Mesothelial cell of epicardium (in vitro differentiated cells): ENCODE results near the gene METTL3. TPM values are rescaled to one million over a fixed set of nuclear protein-coding genes. Genes with fewer than 3 reads are reported as not detected.
A peak's percentile ranks its signal among the peaks of the same experiment; 100 is the strongest.

Source experiments
- DNase-seq, 2 experiments: peaks; one replicate each; pipeline ENCODE4 v3.0.0; 2021; ENCODE audit warnings: low spot score in 2 of 2; ENCODE audit not compliant: unreplicated experiment in 2 of 2
- H3K27ac Mint-ChIP-seq: 2 replicates; pipeline ENCODE4 v1.8.0; 2021; ENCODE audit warnings: mixed read lengths
- H3K27me3 Mint-ChIP-seq: 2 replicates; pipeline ENCODE4 v1.8.0; 2021; ENCODE audit warnings: low read depth, mixed read lengths
- H3K36me3 Mint-ChIP-seq: 2 replicates; pipeline ENCODE4 v1.8.0; 2021; ENCODE audit warnings: mixed read lengths
- H3K4me1 Mint-ChIP-seq: 2 replicates; pipeline ENCODE4 v1.8.0; 2021; ENCODE audit warnings: mixed read lengths
- H3K4me3 Mint-ChIP-seq: 2 replicates; pipeline ENCODE4 v1.8.0; 2021; ENCODE audit warnings: mild to moderate bottlenecking, moderate library complexity, mixed read lengths
- H3K9me3 Mint-ChIP-seq: 2 replicates; pipeline ENCODE4 v1.8.0; 2021; ENCODE audit warnings: mixed read lengths
- total RNA-seq: library from RNA; stranded (reverse); gene quantifications from 3 replicates; pipeline ENCODE4 v1.2.1, GENCODE V29; 2021
- TF ChIP-seq, protein P1 (sequence below): fragments of 200-600 bp; sonication (generic); IDR thresholded peaks from one replicate; pipeline ENCODE4 v1.5.0; 2021; ENCODE audit warnings: antibody characterized with exemption; ENCODE audit not compliant: unreplicated experiment

The METTL3 gene
- total RNA-seq, 1 donor from 2014 or later, result 74.4 TPM

- H3K27me3 Mint-ChIP-seq, result peaks cover 1% of the 10 kb centered on the region
- H3K36me3 Mint-ChIP-seq, result peaks cover 7% of the 10 kb centered on the region
- DNase-seq, result no peak
- no peak overlapping the region for H3K4me3 Mint-ChIP-seq
- peak overlapping the region; percentile 18 for H3K27ac Mint-ChIP-seq
- peaks cover 22% of the 10 kb centered on the region for H3K4me1 Mint-ChIP-seq
- no peaks in the 10 kb centered on the region for H3K9me3 Mint-ChIP-seq
- TF ChIP-seq, protein P1, sequence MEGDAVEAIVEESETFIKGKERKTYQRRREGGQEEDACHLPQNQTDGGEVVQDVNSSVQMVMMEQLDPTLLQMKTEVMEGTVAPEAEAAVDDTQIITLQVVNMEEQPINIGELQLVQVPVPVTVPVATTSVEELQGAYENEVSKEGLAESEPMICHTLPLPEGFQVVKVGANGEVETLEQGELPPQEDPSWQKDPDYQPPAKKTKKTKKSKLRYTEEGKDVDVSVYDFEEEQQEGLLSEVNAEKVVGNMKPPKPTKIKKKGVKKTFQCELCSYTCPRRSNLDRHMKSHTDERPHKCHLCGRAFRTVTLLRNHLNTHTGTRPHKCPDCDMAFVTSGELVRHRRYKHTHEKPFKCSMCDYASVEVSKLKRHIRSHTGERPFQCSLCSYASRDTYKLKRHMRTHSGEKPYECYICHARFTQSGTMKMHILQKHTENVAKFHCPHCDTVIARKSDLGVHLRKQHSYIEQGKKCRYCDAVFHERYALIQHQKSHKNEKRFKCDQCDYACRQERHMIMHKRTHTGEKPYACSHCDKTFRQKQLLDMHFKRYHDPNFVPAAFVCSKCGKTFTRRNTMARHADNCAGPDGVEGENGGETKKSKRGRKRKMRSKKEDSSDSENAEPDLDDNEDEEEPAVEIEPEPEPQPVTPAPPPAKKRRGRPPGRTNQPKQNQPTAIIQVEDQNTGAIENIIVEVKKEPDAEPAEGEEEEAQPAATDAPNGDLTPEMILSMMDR, result no peak
Observed at GRCh38 chr14:21528381-21529348, 17.5 kb upstream of the METTL3 start.

GRCh38 chr14:21527318-21527679 lies 16.2 kb upstream of the METTL3 start:
- TF ChIP-seq, protein P1, result no peak
- no peak for DNase-seq
- no peaks in the 10 kb centered on the region for H3K9me3 Mint-ChIP-seq
- H3K4me3 Mint-ChIP-seq, result peak overlapping the region; percentile 80
- no peaks in the 10 kb centered on the region for H3K27me3 Mint-ChIP-seq
- H3K27ac Mint-ChIP-seq, result peak overlapping the region; percentile 90
- H3K36me3 Mint-ChIP-seq, result peaks cover 19% of the 10 kb centered on the region
- peaks cover 29% of the 10 kb centered on the region for H3K4me1 Mint-ChIP-seq

DNA sequence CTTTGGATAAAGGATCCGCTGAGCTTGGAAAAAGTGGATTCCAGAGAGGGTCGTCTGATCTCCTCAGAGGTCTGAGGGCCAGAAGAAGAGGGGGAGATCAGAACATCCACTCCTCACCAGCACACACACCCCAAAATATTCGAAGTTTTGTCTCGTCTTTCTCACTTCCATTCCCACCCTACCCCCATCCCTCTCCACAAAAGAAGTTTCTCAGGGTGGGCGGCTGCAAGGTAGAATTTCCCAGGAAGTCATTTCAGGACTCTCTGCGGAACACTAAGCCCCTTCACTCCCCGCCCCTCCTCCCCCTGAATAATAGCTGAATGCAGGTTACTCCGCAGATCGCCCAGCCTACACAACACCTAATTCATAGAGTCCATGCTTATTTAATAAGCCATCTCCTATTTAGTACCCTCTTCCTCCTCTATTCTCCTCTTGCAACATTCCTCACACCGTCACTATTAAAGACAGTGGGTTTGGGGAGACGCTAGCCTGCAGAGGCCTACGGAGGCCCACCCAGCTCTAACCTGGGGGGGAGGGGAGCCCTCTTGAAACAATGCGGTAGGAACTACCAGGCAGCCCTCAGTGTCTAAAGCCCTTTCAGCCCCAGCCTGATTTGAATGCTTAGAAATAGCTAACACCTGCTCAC lies 15.7 kb upstream of the METTL3 start:
- TF ChIP-seq, protein P1, result no peak
- H3K9me3 Mint-ChIP-seq, result no peaks in the 10 kb centered on the region
- peak overlapping the region; percentile 90 for H3K27ac Mint-ChIP-seq
- DNase-seq, result no peak
- peaks cover 32% of the 10 kb centered on the region for H3K4me1 Mint-ChIP-seq
- H3K36me3 Mint-ChIP-seq, result peaks cover 24% of the 10 kb centered on the region
- no peaks in the 10 kb centered on the region for H3K27me3 Mint-ChIP-seq
- peak overlapping the region; percentile 80 for H3K4me3 Mint-ChIP-seq

GRCh38 chr14:21525962-21526671 lies 15.0 kb upstream of the METTL3 start, which contains the start of gene SALL2:
Gene SALL2 (minus strand): TSS chr14:21526346. CDS start chr14:21526127, 219 bp downstream.
- peak; percentile 75 to 80 for DNase-seq
- Mint-ChIP-seq H3K4me3 (peak within 1 kb of the TSS; percentile 80), H3K36me3 (peaks cover 25% of the 10 kb centered on the region), H3K27me3 (no peaks in the 10 kb centered on the region), H3K4me1 (peaks cover 33% of the 10 kb centered on the region), H3K9me3 (no peaks in the 10 kb centered on the region), H3K27ac (peak within 1 kb of the TSS; percentile 90)
- TF ChIP-seq, protein P1, result no peak

GRCh38 chr14:21525571-21525961 lies 14.4 kb upstream of the METTL3 start:
- no peak for DNase-seq
- peaks cover 30% of the 10 kb centered on the region for H3K36me3 Mint-ChIP-seq
- no peaks in the 10 kb centered on the region for H3K9me3 Mint-ChIP-seq
- TF ChIP-seq, protein P1, result no peak
- H3K4me3 Mint-ChIP-seq, result peak overlapping the region; percentile 80
- H3K27me3 Mint-ChIP-seq, result no peaks in the 10 kb centered on the region
- peak overlapping the region; percentile 51 for H3K27ac Mint-ChIP-seq
- peaks cover 30% of the 10 kb centered on the region for H3K4me1 Mint-ChIP-seq
